GM19238 (cell line): ENCODE measurements around the gene SYNE1.
"Not testable (repeated sequence)": the region's sequence is repeated elsewhere in the genome, so short reads cannot be mapped to it uniquely, and the experiment has no call there.

Source experiments
- DNase-seq: peaks from one replicate; pipeline ENCODE4 v3.0.0; 2011; ENCODE audit warnings: low spot score; ENCODE audit not compliant: insufficient read length

The SYNE1 gene

DNA sequence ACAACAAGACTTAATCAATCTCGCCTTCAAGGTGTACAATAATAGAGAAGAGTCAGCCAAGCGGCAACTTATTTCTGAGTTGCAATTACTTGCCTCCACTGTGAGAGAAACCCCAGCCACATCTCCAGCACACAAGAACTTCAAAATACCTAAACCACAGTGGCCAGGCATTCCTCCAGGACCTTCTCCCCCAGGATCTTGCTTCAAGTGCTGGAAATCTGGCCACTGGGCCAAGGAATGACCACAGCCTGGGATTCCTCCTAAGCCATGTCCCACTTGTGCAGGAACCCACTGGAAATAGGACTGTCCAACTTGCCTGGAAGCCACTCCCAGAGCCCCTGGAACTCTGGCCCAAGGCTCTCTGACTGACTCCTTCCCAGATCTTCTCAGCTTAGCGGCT lies 144.9 kb downstream of the SYNE1 start:
- not testable (repeated sequence) for DNase-seq

DNA sequence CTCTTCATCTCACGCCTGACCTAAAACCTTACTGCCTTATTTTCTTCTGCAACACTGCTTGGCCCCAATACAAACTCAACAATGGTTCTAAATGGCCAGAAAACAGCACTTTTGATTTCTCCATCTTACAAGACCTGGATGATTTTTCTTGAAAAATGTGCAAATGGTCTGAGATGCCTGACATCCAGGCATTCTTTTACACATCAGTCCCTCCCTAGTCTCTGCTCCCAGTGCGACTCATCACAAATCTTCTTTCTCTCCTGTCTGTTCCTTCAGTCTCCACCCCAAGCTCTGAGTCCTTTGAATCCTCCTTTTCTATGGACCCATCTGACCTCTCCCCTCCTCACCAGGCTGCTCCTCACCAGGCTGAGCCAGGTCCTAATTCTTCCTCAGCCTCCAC lies 145.7 kb downstream of the SYNE1 start:
- not testable (repeated sequence) for DNase-seq

DNA sequence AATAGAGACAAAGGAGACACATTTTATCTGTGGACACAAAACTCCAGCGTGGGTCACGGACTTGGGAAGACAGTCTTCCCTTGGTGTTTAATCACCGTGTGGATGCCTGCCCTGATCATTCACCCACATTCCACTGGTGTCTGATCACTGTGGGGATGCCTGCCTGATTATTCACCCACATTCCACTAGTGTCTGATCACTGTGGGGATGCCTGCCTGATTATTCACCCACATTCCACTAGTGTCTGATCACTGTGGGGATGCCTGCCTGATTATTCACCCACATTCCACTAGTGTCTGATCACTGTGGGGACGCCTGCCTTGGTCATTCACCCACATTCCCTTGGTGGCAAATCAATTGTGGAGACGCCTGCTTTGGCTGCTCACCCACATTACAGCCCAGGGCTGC lies 146.2 kb downstream of the SYNE1 start:
- not testable (repeated sequence) for DNase-seq

DNA sequence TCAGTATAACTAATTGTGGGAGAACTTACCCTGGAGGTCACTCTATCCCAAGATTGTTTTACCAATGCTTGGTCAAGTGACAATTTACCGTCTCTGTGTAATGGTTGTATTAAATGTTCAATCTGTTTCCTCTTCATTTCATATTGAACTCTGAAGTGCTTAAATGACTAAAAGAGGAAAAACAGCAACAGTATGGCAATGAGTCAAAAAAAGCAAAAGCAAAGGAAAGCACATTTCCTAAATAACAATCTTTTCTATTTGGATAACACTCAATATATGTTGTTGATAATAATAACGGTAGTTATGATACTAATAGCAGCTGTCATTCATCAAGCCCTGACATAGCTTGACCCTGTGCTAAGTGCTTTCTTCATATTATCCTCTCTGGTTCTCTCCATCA lies 152.4 kb downstream of the SYNE1 start:
- no peak for DNase-seq

DNA sequence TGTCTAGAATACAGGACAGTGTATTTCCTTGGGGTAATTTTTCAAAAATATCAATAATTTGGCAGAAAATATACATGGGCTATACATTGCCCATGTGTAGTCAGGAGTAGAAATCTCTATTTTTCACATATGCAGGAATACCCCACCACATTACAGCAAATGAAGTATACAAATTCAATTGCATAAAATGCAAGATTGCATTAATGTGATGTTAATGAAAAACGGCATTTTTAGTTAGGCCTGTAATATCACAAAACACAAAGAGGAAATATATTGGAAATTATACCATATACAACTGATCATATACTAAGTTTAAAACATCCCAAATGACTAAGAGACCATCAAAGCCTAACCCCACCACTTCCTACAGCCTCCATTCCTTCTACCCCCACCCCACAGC lies 154.9 kb downstream of the SYNE1 start:
- DNase-seq = no peak

DNA sequence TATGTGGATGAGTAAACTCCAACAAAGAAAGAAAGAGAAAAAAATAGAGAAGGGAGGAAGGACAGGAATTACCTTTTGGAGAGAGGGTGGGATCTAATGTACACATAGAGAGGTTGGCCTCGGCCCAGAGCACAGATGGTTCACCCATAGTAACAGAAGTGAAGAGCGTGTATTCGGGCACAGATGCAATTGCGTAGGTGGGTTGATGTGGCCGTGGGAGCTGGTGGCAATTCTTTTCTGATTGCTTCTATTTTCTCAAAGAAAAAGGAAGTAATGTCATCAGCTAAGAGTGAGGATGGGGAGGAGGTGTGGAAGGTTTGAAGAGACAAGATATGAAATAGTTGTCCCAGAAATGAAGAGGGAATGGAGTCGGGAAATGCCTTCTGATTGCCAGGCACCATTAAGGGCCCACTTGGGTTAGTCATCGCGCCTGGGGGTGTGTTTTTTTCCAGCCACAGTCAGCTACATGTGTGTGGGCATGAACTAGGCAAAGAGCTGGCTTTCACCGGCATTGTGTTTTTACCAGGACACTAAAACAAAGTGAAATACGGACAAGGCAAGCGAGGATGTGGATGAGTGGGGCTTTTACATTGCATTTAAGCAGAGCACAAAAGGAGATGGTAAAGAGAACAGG lies 158.7 kb downstream of the SYNE1 start:
- no peak for DNase-seq

DNA sequence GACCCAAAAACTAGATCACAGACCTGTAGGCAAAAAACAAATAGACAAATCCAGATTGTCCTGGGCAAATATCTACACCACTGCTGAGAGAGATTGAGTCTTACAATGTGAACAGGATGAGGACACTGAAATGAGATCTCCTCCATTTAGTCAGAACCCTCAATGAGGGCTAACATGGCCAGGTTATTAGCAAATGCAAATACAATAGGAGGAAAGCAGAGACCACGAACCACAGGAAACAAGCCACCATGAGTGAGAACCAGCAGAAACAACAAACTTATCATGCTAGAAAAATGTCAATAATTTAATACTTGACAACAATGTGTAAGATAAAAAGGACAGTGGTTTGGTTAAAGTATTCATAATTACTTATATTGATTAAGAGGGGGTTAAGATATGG lies 162.8 kb downstream of the SYNE1 start:
- no peak for DNase-seq

DNA sequence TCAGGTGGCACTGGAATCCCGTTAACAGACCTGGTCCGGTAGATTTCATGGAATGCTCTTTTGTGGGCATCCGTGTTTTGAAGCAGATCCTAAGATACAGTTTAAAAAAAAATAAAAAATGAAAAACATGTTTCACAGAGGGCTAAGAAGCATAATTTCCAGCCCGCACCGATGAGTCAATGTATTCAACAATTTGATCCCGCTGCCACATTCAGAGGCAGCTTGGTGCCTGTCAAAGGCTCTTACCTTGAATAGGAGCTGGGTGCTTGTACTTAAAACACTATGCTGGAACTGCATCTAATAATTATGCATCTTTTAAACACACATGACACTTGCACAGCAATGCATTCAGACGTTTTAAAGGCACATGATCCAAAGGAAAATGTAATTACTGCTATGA lies 164.8 kb downstream of the SYNE1 start:
- DNase-seq = no peak

DNA sequence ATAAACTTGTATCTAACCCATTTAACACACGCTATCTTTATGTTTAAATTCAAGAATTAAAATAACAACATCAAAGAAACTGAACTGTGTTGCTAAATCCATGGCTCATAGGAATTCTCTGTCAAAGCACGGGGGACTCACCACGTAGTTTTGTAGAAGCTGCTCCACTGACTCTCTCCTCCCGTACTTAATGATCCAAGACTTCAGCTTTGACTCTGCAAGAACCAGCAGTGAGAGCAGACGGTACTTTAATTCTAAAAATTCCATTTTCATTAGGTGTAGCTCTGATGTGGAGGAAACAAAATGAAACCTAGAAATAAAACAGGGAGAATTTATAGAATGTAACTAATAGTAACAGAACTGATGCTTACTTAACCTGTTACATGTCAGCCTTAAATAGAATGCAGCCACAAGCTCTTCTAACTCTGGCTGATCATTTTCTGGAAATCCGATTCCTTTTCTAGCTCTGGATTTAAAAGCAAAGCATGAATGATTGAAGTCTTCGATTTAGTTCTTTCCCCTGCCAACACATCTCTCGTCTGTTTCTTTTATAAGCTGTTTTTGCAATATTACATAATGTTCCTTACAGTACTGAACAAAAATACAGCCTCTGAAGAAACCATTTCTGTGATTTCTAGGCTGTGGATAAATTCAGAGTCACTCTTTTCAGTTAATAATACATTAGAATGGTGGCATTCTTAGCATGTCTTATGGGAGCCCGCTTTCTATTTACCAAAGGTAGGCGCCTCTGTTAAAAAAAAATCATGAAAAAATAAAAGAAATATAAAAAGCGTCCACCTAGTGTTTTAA lies 165.5 kb downstream of the SYNE1 start:
- DNase-seq = no peak

DNA sequence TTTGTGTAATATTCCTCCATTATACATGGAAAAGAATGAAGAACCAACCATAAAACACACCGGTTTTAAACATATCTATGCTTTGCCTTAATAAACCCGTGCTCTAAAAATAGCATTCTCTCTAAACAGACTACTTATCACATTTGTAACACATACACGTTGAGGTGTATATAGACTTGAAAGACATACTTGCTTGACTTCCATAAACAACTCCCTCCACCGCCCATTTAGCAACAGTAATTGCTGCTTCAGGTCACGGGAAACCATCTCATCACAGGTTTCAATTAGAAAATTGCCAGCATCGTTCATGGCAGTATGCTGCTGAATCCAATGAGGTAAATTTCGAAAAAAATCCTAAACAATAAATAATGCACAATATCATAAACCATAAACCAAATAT lies 174.0 kb downstream of the SYNE1 start:
- no peak for DNase-seq

DNA sequence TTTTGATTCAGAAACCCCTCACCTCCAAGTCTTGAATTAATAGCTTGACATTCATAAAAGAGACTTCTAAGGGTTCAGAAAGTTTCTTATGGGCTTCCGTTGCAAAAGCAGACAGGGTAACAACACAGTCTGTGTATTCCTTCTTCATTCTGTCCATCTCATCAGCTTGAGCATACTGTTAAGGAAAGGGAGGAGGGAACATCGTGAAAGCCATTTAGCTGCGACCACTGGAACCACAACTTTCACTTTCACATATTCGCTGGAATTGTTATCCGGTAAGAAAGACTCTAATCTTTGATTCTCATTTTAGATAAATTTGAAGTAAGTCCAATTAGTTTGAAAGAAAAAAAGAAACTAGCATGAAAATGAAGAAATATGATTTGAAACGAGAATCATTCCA lies 174.4 kb downstream of the SYNE1 start:
- DNase-seq = no peak

DNA sequence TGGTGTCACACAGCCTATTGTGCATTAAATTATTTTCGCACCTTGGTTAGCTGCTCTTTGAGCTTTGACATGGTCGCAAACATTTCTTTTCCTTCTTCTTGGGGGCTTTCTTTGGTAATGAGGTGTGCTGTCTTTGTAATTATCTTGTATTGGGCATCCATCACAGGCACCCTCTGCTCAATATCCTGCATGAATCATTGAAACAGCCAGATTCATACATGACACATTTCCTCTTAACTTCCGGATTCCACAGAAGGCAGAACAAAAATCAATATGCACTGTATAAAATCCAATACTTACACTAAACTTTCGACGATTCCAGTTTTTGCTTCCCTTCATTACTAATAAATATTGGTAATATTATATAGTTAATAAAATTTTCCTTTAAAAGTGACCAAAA lies 175.6 kb downstream of the SYNE1 start:
- no peak for DNase-seq

DNA sequence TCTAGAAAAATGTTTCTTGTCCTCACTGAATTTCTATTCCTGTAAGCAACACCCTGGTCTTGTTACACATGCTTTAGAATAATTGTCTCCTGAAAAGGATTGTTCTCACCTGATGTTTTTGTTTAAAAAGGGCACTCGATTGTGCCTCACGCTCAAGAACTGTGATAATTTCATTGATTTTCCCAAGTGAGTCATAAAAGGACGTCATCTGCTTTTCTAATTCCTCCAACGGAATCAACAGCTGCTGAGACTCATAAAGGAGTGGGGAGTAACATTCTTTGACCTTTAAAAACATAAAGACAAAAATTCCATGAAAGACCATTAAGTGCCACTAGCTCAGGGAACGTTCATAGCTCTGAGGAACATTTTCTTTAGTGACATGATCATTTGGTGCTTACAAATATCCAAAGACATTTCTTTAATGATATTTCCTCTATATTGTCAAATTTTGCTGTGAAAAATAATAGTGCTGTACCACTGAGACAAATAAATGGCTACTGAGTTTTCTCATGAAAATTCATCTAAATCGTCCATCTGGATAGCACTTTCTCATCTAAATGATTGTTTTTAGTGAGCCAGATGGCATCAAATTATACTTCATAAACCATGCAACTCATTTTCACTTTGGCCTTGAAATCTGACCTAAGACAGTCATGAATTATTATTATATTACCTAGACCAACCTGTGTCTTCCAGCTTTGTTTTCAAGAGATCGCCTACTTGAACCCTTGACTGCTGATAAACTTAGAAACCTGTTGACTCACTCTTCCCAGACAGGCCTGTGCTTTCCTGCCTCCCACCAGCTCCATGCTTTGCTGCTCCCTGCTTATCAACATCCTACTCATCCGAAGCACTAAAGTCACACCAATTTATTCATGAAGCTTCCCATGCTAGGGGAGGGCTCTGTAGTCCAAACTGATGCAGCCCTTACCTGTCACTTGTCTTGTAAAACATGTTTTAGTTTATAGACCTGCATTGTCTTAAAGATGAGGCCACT lies 178.2 kb downstream of the SYNE1 start:
- DNase-seq = no peak

DNA sequence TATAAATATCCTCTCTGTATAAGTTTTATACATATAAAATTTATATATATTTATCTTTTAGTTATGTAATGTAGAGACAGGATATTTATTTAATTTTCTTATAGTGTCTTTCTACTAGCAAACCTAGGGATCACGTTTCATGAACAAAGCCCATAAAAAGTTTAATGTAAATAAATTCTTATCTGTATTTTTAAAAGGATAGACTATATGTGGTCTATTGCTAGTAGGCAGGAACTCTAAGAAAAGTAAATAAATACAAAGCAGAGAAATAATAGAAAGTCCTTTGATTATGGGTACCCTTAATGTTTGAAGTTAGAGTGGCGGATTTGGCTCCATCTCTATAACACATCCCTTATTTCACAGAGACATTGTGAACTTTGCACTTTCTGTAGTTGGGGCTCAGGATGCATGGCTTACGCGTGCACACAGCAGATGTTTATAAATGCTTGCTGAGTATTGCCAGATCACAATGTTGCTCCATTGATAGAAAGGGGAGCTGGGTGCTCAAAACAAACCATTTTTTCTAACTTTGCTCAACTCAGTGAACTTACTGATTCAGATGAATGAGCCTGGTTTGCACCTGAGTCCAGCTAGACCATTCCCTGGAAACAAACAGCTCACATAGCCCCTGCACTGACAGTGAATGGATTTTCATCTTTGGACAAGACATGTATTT lies 179.1 kb downstream of the SYNE1 start:
- no peak for DNase-seq

DNA sequence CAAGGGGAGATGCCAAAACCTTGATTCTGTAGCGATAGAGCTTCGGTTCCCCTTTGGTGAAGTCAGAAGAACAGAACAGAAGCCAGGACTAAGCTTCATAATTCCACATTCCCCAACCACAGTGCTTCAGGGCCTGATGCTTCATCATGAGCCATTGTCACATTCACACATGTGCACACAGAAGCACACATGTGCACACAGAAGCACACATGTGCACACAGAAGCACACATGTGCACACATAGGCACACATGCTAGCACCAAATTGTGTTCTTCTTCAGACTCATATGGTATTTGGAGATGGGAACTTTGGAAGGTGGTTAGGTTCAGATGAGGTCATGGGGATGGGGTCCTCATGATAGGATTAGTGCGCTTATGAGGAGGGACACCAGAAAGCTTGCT lies 183.2 kb downstream of the SYNE1 start:
- DNase-seq = no peak

DNA sequence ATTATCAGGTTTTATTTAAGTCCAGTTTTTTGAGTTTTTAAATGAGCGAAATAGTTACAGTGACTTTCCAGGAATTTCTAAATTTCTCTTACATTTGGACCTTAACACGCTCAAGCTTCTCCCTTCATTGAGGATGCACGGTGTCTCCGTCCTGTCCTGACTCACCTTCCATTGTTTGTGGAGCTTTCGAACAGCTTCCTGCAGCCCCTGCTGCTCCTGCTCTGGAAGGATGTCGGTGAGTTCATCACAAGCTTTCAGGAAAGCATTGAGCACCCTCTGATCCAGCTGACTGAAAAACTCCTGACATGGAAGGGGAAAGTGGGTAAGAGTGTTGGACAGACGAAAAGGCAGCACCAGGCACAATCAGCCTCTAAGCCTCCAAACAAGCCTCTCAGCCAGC lies 183.7 kb downstream of the SYNE1 start:
- no peak for DNase-seq

DNA sequence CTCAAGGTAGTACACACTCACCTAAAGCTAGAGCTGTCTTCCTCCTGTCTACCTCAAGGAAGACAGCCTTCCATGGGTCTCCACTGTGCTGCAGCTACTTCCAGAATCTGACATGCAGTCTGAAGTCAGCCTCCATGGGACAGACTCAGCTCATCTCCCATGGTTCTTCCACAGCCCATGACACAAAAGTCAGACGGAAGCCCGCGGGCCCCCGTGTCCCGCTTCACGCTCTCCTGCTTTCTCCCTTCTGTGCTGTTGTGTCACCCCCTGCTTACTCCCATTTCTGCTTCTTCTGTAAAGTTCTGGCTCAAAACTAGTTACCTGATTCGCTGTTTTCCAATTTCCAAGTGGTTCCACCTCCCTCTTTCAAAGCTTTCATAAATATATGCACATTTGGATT lies 184.5 kb downstream of the SYNE1 start:
- no peak for DNase-seq

DNA sequence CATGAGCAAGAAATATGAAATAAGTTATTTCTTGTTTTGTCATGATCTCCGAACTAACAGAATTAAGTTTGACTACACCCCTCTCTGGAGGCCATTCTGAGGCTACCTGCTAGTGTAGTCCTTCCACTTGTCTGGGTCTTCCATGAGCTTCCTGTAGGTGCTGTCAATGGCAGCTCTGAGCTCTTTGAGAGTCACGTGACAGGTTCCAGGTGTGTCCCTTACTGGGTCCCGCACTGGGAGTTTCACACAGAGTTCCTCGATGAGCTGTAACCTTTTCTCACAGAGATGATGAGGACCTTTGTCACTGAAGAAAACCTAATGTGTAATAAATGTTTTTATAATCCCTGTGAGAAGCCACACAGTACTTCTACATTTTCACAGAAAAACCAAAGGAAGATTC lies 186.6 kb downstream of the SYNE1 start:
- DNase-seq = no peak

DNA sequence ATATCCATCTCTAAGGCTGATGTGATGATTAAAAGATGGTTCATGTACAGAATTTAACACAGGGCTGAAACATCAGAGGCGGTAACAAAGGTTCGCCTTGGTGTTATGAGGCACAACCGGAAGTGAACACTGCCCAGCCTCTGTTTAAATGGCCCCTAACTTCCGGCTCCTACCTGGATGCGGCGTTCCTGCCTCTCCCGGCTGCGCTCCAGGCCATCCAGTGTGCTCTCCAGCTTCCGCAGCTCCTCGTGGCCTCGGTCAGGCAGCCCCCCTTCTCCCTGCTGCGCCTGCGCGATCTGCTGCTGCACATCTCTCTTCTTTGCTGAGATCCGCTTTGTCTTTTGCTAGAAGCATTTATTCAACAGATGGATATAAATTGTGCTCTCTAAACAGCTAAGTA lies 195.3 kb downstream of the SYNE1 start:
- DNase-seq = no peak

DNA sequence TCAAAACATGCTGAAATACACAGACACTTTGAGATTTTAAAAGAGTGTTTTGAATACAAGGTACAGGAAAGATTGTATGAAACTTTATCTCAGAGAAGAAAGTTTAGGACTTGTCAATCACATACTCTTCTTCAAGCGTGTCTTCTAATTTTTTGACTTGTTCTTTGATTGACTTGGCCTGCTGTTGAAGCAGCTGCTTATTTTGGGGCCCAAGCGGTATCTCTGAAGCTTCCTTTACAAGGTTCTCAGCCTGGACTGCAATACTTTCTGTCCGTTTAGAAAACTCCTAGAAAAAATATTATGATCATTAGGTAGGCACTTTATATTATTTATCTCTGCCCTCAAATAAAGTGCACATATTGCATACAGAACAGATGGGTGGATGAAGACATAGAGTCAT lies 201.3 kb downstream of the SYNE1 start:
- DNase-seq = no peak

DNA sequence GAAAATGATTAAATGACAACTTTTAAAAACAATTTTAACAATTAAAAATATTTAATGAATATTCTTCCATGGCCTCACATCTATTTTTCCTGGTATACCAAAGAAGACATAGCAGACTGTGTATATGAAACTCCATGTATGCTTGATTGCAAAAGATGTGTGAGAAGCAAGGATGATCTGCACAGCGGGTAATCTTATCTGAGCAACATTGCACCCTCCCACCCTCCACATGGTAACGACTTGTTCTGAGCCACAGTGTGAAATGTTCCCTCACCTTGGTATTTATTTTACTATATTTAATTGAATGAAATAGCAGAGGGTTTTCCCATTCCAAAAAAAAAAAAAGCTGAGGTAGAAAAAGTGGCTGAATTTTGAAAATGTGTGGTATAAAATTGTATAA lies 204.4 kb downstream of the SYNE1 start:
- DNase-seq = no peak
